ENCODE data around the gene TBL1Y. TPM values are rescaled to one million over a fixed set of nuclear protein-coding genes. Genes with fewer than 3 reads are reported as not detected.

Gene TBL1Y
- total and polyA plus RNA-seq, 2 experiments from 2014 or later: 2.6 to 5.8 TPM

GRCh38 chrY:6966521-6966920, 56.0 kb downstream of the TBL1Y start (continued):
- TF ChIP-seq EZH2 (IDR thresholded peaks at IDR 0.05; ENCODE audit: low read depth, unreplicated experiment) (no peak), REST (IDR thresholded peaks at IDR 0.05; ENCODE audit: unreplicated experiment) (no peak), POLR2AphosphoS5 (IDR thresholded peaks at IDR 0.05; ENCODE audit: low read depth) (no peak), EZH2phosphoT487 (IDR thresholded peaks at IDR 0.05; ENCODE audit: unreplicated experiment) (no peak), JUNB (IDR thresholded peaks at IDR 0.05; ENCODE audit: unreplicated experiment) (no peak), ZNF114 (CRISPR knock-in tag; IDR thresholded peaks at IDR 0.05) (no peak), STAT1 (IDR thresholded peaks at IDR 0.05; ENCODE audit: unreplicated experiment) (no peak), NANOG (IDR thresholded peaks at IDR 0.05; ENCODE audit: borderline replicate concordance) (no peak)

DNA sequence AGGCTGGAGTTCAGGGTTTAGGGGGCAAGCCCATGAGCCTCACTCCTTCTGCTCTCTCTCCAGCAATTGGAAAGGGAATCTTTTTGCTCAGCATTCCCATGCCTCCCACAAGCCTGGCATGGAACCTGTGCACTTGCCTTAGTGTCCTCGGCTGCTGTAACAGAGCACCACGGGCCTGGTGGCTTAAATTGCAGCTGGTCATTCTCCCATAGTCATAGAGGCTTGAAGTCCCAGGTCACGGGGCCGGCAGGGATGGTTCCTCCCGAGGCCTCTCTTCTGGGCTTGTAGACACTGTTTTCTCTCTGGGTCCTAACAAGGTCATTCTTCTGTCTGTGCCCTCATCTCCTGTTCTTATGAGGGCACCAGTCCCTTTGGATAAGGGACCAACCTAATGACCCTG, 57.2 kb downstream of the TBL1Y start:
- H3K9me3 Mint-ChIP-seq: no peaks in the 10 kb centered on the region
- Histone ChIP-seq H3K4me1 (ENCODE audit: insufficient read depth) (peaks cover 14% of the 10 kb centered on the region), H2AFZ (no peak overlapping the region), H3K27me3 (ENCODE audit: insufficient read depth) (no peaks in the 10 kb centered on the region), H3K4me3 (no peak overlapping the region), H4K20me1 (replicated peaks; ENCODE audit: insufficient read depth) (no peaks in the 10 kb centered on the region), H3K79me2 (replicated peaks; ENCODE audit: insufficient read depth) (no peaks in the 10 kb centered on the region; the same call in 1 of the 2 replicates), H3F3A (replicated peaks; ENCODE audit: low read depth) (no peaks in the 10 kb centered on the region), H3K27ac (ENCODE audit: low read depth) (no peak overlapping the region), H3K4me2 (no peak overlapping the region), H3K36me3 (ENCODE audit: insufficient read depth) (no peaks in the 10 kb centered on the region), H3K9me2 (ENCODE audit: insufficient read depth) (no peaks in the 10 kb centered on the region)
- H3K4me1 Mint-ChIP-seq: peaks cover 37% of the 10 kb centered on the region
- TF ChIP-seq STAT1 (IDR thresholded peaks at IDR 0.05; ENCODE audit: unreplicated experiment) (no peak), EZH2phosphoT487 (IDR thresholded peaks at IDR 0.05; ENCODE audit: unreplicated experiment) (no peak)
- no peak for ATAC-seq
- no peak overlapping the region for H3K4me3 Mint-ChIP-seq
- DNase-seq (ENCODE audit: low spot score): no peak
- no peak overlapping the region for H3K27ac Mint-ChIP-seq
- no peaks in the 10 kb centered on the region for H3K27me3 Mint-ChIP-seq (ENCODE audit: insufficient read depth, low read depth, poor library complexity)
- no peaks in the 10 kb centered on the region for H3K36me3 Mint-ChIP-seq (ENCODE audit: low read depth)

GRCh38 chrY:6968191-6968590, 57.7 kb downstream of the TBL1Y start:
- no peak overlapping the region for H3K27ac ChIP-seq (ENCODE audit: low read depth)
- no peak for TF ChIP-seq POLR2AphosphoS5 (IDR thresholded peaks at IDR 0.05; ENCODE audit: low read depth)
- TF ChIP-seq EZH2phosphoT487 (IDR thresholded peaks at IDR 0.05; ENCODE audit: unreplicated experiment): no peak
- TF ChIP-seq ZNF114 (CRISPR knock-in tag; IDR thresholded peaks at IDR 0.05): no peak
- no peak for TF ChIP-seq JUNB (IDR thresholded peaks at IDR 0.05; ENCODE audit: unreplicated experiment)
- no peak for TF ChIP-seq CREB1 (CRISPR knock-in tag; IDR thresholded peaks at IDR 0.05; ENCODE audit: low read depth)
- no peak for TF ChIP-seq ZNF462 (CRISPR knock-in tag; IDR thresholded peaks at IDR 0.05)

More at GRCh38 chrY:6968191-6968590, 57.7 kb downstream of the TBL1Y start:
- no peak for DNase-seq (ENCODE audit: low spot score)
- H3K9me3 Mint-ChIP-seq: no peaks in the 10 kb centered on the region
- H3K36me3 ChIP-seq (ENCODE audit: insufficient read depth): no peaks in the 10 kb centered on the region
- no peaks in the 10 kb centered on the region for H3K27me3 Mint-ChIP-seq (ENCODE audit: insufficient read depth, low read depth, poor library complexity)
- no peaks in the 10 kb centered on the region for H4K20me1 ChIP-seq (replicated peaks; ENCODE audit: insufficient read depth)
- ATAC-seq: no peak
- H3K4me3 Mint-ChIP-seq: no peak overlapping the region
- H3K4me1 ChIP-seq (ENCODE audit: insufficient read depth): peaks cover 14% of the 10 kb centered on the region
- peaks cover 33% of the 10 kb centered on the region for H3K4me1 Mint-ChIP-seq
- H3K4me3 ChIP-seq: no peak overlapping the region
- H3K79me2 ChIP-seq (replicated peaks; ENCODE audit: insufficient read depth): no peaks in the 10 kb centered on the region; the same call in 1 of the 2 replicates
- H3K27ac Mint-ChIP-seq: no peak overlapping the region
- H3K27me3 ChIP-seq (ENCODE audit: insufficient read depth): no peaks in the 10 kb centered on the region
- no peak overlapping the region for H2AFZ ChIP-seq
- no peaks in the 10 kb centered on the region for H3K36me3 Mint-ChIP-seq (ENCODE audit: low read depth)
- no peaks in the 10 kb centered on the region for H3K9me2 ChIP-seq (ENCODE audit: insufficient read depth)
- no peaks in the 10 kb centered on the region for H3F3A ChIP-seq (replicated peaks; ENCODE audit: low read depth)
- no peak overlapping the region for H3K4me2 ChIP-seq

All from GM23338 (cell line).